ENCODE measurements around the gene MOCS1.
A peak's percentile ranks its signal among the peaks of the same experiment; 100 is the strongest.
"Not testable (repeated sequence)": the region's sequence is repeated elsewhere in the genome, so short reads cannot be mapped to it uniquely, and the experiment has no call there.

MOCS1 gene

DNA sequence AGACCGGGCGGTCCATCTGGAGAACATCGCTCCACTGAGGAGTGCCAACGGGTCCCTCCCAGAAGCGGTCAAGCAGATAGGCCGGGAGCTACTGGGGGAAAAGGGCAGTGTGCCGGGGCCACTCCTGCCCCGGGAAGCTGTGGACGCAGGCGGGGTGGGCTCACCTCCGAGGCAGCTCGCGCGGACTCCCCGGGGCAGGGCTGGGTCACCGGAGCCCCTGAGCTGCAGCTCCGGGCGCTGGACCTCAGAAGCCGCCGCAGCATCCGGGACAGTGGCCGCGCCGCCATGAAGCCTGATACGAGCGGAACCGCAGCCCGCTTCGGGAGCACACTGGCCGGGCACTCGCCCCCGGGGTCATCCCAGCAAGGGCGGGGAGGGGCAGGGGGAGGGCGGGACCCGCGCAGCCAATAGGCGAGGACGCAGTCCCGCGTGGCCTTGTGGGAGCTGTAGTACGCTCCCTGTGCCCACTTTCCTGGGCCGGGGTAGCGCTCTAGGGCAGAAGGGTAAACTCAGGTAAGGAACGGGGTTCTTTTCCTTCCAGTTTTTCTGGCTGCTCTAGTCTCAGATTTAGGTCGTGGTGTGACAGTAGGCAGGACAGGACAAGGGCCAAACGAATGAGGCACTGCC, at the start of gene MOCS1:
Gene MOCS1, minus strand, starts transcription at position 332 of the 627 bp plus-strand sequence. Its CDS starts 45 bp downstream, at position 287.
- peak; percentile 73 for DNase-seq

DNA sequence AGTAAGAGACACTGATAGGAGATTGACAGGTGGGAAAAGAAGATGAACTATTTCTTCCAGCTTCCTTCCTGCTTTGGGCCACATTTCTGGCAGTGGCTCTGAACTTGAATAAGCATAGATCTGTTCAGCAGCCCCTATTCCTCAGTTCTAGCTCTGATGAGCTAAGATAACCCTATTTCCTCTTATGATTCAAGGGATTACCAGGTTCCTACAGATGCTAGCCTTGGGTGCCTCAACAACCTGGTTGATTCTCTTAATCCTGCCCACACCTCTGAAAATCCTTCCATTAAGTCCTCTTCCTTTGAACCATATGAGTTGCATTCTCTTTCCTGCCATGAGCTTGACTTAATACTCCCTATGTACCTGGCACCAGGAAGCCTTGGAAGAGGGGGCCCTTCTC, 49.8 kb upstream of the MOCS1 start:
- DNase-seq = no peak

DNA sequence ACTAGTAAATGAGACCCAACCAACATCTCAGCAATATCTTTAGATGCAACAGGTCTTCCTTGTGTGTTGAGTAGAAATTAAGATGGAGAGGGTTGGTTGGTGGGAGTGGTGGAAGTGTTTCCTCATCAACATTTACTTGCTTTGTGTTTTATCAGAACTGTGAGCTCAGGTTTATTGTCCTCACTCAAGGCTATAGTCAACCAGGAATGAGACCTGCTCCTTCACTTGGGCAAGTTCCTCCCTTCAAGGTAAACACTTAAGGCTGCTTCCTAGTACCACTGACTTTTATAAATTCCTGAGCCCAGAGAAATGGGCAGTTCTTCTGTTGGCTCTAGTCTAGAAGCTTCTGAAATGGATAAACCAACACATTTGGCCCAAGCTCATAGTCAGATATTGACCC, 48.9 kb upstream of the MOCS1 start:
- DNase-seq = no peak

- DNase-seq = no peak
Observed at GRCh38 chr6:39982720-39983119, 48.5 kb upstream of the MOCS1 start.

GRCh38 chr6:39980839-39981580, 46.7 kb upstream of the MOCS1 start:
- DNase-seq = peak; percentile 56

GRCh38 chr6:39979461-39980328, 45.4 kb upstream of the MOCS1 start:
- no peak for DNase-seq

GRCh38 chr6:39978240-39978639, 44.0 kb upstream of the MOCS1 start:
- DNase-seq = no peak

- no peak for DNase-seq
Observed at GRCh38 chr6:39973661-39974060, 39.4 kb upstream of the MOCS1 start.

- DNase-seq = not testable (repeated sequence)
Observed at GRCh38 chr6:39972717-39973116, 38.5 kb upstream of the MOCS1 start.

- not testable (repeated sequence) for DNase-seq
Observed at GRCh38 chr6:39971131-39971530, 36.9 kb upstream of the MOCS1 start.

- no peak for DNase-seq
Observed at GRCh38 chr6:39965751-39966150, 31.5 kb upstream of the MOCS1 start.

DNA sequence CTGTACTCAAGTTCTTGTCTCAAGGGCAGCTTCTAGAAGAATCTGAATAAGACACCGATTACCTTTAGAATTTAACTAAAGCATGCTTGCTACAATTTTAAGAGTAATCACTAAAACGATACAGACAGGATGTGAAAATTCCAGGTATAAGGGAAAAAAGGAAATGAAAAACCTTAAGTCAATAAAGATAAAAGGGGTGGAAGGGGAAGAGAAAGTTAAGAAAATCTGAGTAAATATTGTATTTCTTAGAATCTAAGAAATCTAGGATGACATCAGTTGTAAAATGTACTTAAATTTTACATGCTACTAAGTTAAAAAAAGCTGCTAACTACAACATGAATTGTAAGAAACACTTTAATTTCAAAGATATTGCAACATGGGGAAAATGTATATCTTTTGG, 30.3 kb upstream of the MOCS1 start:
- DNase-seq = no peak

DNA sequence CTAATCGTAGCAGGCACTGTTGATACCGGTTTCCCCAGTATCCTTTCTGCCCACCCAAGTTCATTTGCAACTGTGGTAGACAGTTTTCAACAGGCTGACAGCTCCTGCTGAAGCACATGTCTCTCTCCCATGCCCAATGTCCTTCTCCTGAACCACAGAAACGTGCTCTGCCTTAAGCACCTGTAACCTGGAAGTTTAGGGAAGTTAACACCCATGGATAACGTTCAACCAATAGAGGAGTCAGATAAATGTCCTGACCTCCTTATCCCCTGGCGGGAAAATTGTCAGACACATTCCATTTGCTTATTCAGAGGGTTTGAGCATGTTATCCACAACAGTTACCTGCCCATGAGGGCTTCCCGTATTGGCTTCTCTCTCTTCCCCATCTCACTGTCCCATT, 29.8 kb upstream of the MOCS1 start:
- no peak for DNase-seq

DNA sequence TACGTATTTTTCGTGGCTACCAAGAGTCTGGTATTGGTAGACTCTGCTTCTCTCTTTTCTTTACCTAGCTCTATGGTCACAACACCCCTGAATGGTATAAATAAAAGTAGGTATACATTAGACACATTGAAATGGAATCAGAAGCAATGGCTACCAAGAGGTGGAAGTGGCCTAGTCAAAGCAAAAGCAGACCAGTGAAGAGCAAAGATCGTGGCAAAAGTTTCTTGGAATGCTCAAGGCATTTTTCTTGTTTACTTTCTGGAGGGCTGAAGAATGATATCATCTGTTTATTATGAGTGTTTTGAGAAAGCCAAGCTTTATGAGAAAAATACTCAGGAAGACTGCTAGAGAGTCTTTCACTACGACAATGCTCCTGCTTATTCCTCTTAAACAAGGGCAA, 28.6 kb upstream of the MOCS1 start:
- DNase-seq = no peak

- no peak for DNase-seq
Observed at GRCh38 chr6:39961178-39961577, 26.9 kb upstream of the MOCS1 start.

GRCh38 chr6:39958947-39959346, 24.7 kb upstream of the MOCS1 start:
- no peak for DNase-seq

- no peak for DNase-seq
Observed at GRCh38 chr6:39956936-39957335, 22.7 kb upstream of the MOCS1 start.

GRCh38 chr6:39953076-39953618, 18.9 kb upstream of the MOCS1 start:
- DNase-seq = no peak

- no peak for DNase-seq
Observed at GRCh38 chr6:39952167-39952566, 17.9 kb upstream of the MOCS1 start.

DNA sequence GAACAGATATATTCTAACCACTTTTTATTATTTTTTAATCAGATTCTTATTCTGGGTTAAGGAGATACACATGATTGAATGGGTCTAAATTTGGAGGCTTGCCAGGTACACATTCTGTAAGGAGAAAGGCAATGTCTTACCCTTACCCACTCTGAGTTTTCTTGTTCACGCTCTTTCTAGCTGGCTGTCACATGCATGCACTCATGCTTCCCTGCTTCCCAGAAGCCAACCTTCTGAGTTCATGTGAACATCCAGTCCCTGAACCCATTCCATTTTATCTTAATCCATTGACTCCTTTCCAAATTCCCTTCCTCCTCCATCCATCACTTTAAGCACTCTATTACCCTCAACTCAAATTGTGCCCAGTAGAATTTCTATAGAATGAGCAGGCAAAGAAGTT, 17.5 kb upstream of the MOCS1 start:
- no peak for DNase-seq

DNA sequence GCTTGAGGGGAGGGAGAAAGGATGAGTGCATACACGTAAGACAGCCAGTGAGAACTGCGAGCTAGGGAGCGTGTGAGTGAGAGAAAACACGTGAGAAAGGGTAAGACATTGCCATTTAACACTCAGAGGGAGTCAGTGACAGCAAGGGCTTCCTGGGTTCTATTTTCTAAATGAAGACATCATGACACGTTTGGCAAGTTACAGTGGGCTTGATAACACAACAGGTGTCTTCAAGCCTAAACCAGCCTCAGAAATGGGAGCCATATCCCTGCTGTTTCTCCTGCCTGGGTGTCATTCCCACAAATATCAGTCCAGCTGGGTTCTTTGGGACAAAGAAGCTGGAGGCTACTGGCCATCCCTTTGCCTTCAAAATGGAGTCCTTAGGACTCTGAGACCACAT, 16.9 kb upstream of the MOCS1 start:
- DNase-seq = no peak

DNA sequence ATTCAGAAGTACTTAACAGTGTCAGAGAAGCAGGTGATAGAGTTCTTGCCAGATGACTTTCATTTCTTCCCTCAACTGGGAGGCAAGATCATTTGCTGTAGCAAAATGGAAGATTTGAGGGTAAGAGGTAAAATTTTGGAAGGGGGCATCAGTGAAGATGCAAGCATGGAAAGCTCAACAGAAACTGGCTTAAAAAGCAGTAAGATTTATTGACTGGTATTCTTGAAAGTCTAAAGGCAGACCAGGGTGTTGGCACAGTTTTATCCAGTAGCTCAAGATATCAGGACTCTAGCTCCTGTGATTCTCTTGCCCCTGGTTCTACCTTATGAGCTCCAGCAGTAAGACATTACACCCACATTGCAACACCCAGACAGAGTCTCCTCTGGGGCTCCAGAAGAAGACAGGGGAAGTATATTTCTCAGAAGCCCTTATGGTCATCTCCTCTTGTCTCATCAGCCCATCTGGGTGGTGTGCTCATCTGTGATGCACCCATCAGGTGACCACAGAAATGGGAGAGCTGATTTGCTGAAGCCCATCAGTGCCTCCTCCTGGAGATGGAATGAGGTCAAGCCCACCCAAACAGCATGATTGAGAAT, 16.0 kb upstream of the MOCS1 start:
- DNase-seq = no peak

DNA sequence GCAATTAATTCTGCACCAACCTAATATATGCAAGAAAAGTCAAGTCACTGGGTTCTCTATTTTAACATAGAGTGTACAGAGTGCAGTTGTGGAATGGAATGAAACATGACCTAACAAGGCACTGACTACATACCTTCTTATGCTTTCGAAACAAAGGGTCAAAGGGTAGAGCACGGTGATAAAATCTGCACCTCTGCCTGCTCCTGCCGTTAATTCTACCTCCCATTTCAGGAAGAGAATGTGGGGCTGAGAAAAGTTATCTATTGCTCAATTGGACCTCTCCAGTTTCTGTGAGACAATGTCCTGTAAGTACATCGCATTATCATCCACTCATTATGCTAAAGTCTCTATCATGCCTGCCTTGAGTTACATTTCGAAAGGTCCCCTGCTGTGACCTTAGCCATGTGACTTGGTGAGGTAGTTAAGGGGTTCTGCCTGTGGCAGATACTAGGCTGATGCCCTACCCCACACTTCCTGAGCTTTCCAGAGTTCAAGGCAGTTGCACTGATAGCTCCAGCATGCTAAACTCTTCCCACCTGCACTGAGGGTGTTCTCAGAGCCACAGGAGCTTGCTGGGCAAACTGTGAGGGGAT, 14.0 kb upstream of the MOCS1 start:
- no peak for DNase-seq
